Gastroesophageal sphincter (tissue), 4 donors: ENCODE measurements around the gene ZIC2. TPM values are rescaled to one million over a fixed set of nuclear protein-coding genes. Genes with fewer than 3 reads are reported as not detected.

Experiments
- ATAC-seq: fragments of 150-250 bp; one replicate; pipeline ENCODE4 v1.9.1; 2016; ENCODE audit warnings: mild to moderate bottlenecking, moderate library complexity
- H3K27ac ChIP-seq, 4 donors: fragments of 200-600 bp; sonication (generic) in 3 of 4; 1 replicate in 3 of 4; 2 replicates in 1 of 4; pipeline ENCODE4 v1.5.1; 2016 to 2019
- H3K27me3 ChIP-seq: fragments of 200-600 bp; sonication (generic); one replicate; pipeline ENCODE4 v1.5.1; 2019
- H3K36me3 ChIP-seq, 2 donors: fragments of 200-600 bp; sonication (generic); one replicate each; pipeline ENCODE4 v1.5.1; 2019; ENCODE audit warnings: control low read depth in 1 of 2
- H3K4me1 ChIP-seq, 3 donors: fragments of 200-600 bp; sonication (generic); 1 replicate in 2 of 3; 2 replicates in 1 of 3; pipeline ENCODE4 v1.5.1; 2016 to 2019; ENCODE audit warnings: control low read depth in 2 of 3
- H3K4me3 ChIP-seq, 2 donors: fragments of 200-600 bp; sonication (generic); one replicate each; pipeline ENCODE4 v1.5.1; 2019; ENCODE audit warnings: mild to moderate bottlenecking in 1 of 2, moderate library complexity in 1 of 2
- H3K9me3 ChIP-seq, 3 donors: fragments of 200-600 bp; sonication (generic); one replicate each; pipeline ENCODE4 v1.5.1; 2017 to 2019; ENCODE audit warnings: control low read depth in 2 of 3
- EP300 ChIP-seq: sonication (generic); formaldehyde crosslinking; IDR thresholded peaks from one replicate; pipeline ENCODE4 v1.6.1; 2017; ENCODE audit warnings: antibody characterized with exemption, mild to moderate bottlenecking
- POLR2A ChIP-seq, 2 donors: fragments of 450-650 bp; IDR thresholded peaks; one replicate each; pipeline ENCODE4 v1.6.1; 2017; ENCODE audit warnings: antibody characterized with exemption in 2 of 2, mild to moderate bottlenecking in 2 of 2, moderate library complexity in 1 of 2
- POLR2AphosphoS5 ChIP-seq: sonication (generic); formaldehyde crosslinking; IDR thresholded peaks from one replicate; pipeline ENCODE4 v1.6.1; 2017; ENCODE audit warnings: antibody characterized with exemption
- WGBS, 2 donors: methylation state at CpG; one replicate each; pipeline ENCODE4 v1.1.5; 2018; ENCODE audit warnings: low coverage in 1 of 2; 5-methylcytosine and 5-hydroxymethylcytosine counted together
- total RNA-seq, 4 donors: library from RNA; depleted of rRNA; stranded (reverse); fragments of >200 nt; gene quantifications; one replicate each; pipeline ENCODE4 v1.1.0, GENCODE V29; 2016
- TF ChIP-seq, protein P1 (sequence below), 4 experiments: fragments of 200-600 bp in 2 of 4; fragments of 450-650 bp in 2 of 4; sonication (generic) in 1 of 4; IDR thresholded peaks; one replicate each; pipeline ENCODE4 v1.5.1; 2017 to 2019; ENCODE audit warnings: antibody characterized with exemption in 4 of 4, mild to moderate bottlenecking in 2 of 4, moderate library complexity in 2 of 4

The ZIC2 gene
- total RNA-seq, 4 donors from 2014 or later, result not detected

DNA sequence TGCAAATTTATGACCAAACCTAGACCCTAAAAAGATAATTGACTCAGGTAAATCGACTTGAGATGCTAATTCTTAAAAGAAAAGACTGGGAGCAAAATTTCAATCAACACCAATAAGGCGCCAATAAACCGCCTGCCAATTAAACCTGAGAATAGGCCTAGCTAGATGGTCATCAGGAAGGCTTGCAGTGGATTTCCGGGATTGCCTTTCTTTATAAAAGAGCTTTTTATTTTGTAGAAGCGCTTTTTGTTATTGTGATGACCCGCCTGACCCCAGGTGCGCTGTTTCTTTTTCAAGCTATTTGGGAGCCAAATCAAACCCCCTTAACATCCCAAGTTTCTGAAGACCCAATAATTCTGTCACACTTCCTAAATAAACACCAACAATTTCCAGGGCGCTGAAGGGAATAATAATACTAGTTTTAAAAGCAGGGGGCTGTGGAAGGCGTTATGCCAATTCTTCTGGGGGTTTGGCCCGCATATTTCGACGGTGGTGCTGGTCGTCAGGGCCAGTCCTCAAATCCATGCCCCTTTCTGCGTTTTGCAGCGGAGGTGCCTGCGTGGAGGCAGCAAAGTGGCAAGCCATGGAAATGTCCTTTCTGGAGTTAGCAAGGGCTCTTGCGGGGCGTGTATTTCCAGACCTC is 7.2 kb upstream of the ZIC2 start:
- Histone ChIP-seq H3K4me1 (peaks cover 0 to 38% (median 20%) of the 10 kb centered on the region in 3 donors), H3K36me3 (no peaks in the 10 kb centered on the region), H3K27ac (no peak overlapping the region), H3K9me3 (peaks cover 0 to 3% (median 0%) of the 10 kb centered on the region in 3 donors), H3K27me3 (peaks cover 100% of the 10 kb centered on the region), H3K4me3 (no peak overlapping the region)
- no peak for ATAC-seq
- WGBS, 2 donors, result 13 to 15% methylated on average over 10 to 11 of the region's 18 CpGs
- TF ChIP-seq POLR2A (IDR thresholded peaks at IDR 0.05) (no peak), POLR2AphosphoS5 (no peak), EP300 (no peak)
- TF ChIP-seq, protein P1, sequence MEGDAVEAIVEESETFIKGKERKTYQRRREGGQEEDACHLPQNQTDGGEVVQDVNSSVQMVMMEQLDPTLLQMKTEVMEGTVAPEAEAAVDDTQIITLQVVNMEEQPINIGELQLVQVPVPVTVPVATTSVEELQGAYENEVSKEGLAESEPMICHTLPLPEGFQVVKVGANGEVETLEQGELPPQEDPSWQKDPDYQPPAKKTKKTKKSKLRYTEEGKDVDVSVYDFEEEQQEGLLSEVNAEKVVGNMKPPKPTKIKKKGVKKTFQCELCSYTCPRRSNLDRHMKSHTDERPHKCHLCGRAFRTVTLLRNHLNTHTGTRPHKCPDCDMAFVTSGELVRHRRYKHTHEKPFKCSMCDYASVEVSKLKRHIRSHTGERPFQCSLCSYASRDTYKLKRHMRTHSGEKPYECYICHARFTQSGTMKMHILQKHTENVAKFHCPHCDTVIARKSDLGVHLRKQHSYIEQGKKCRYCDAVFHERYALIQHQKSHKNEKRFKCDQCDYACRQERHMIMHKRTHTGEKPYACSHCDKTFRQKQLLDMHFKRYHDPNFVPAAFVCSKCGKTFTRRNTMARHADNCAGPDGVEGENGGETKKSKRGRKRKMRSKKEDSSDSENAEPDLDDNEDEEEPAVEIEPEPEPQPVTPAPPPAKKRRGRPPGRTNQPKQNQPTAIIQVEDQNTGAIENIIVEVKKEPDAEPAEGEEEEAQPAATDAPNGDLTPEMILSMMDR (IDR thresholded peaks at IDR 0.05), result no peak

DNA sequence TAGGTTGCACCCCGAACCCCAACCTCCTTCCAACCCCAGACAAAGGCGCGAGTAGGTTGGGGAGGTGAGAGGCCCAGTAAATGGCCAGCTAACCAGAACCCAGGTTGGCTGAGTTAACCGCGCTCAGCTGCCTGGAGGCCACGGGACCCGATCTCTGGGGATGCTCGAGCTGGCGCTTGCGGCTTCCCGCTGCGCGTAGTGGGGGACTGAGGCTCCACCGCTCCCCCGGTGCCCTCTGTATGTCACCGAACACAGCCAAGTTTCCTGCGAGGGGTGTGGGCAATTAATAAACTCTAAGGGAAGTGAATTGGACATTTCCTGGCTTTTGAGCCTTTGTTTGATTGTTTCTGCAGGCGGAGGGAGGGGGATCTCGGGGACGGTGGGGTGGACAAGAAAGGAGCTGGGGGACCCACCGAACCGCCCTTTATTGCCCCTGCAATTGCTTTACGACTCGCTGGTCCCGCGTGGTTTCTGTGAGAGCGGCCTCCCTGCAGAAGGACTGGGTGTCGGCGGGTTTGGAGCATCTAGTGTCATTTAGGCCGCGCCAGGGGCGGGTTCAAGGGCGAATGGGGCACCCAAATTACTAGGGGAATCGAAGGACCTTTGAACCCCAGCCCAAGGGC is 6.5 kb upstream of the ZIC2 start:
- H3K9me3 ChIP-seq, result peaks cover 0 to 3% (median 0%) of the 10 kb centered on the region in 3 donors
- 0% methylated on average over 1 to 10 of the region's 34 CpGs for WGBS, 2 donors
- no peak for ATAC-seq
- no peaks in the 10 kb centered on the region for H3K36me3 ChIP-seq
- H3K4me3 ChIP-seq, result no peak overlapping the region
- TF ChIP-seq POLR2AphosphoS5 (no peak), POLR2A (IDR thresholded peaks at IDR 0.05) (no peak), EP300 (no peak)
- TF ChIP-seq, protein P1 (IDR thresholded peaks at IDR 0.05), result no peak
- peaks cover 100% of the 10 kb centered on the region for H3K27me3 ChIP-seq
- peaks cover 0 to 38% (median 20%) of the 10 kb centered on the region in 3 donors for H3K4me1 ChIP-seq
- H3K27ac ChIP-seq, result no peak overlapping the region

DNA sequence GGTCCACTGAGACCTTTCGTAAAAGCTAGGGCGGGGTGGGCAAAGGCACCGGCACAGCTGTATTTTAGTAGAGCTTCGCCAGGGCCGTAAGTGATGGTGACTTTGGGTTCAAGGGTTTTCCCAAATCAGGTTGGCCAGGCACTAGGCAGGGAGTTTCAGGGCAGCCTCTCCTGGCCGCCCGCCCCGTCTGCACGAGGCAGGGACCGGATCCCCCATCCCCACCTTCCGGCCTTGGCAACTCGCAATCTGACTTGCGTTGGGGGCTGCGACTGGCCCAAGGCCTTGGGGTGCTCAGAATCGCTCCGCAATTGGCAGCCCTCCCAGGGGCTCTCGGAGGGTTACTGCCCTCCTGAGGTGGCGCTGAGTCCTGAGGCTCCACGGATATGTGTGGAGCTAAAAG is 6.0 kb upstream of the ZIC2 start:
- peaks cover 100% of the 10 kb centered on the region for H3K27me3 ChIP-seq
- WGBS, 2 donors, result 15 to 45% methylated on average over 5 to 11 of the region's 19 CpGs

DNA sequence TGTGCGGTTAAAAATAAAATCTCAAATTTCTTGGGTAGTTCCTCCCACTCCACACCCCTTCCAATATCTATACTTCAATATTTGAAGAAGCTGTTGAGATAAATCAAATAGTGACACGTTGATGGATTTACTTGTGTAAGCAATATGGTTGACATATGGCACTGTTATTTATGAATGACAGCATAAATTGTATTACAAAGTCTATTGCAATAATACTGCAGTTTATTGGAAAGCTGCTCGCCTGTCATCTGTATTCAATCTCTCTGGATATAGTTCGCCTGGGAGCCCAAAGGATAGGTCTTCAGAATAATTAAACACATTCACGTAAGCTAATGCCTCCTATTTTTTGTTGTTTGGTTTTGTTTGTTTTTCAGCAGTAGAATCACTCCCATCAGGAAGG is 5.0 kb upstream of the ZIC2 start:
- peaks cover 0 to 40% (median 25%) of the 10 kb centered on the region in 3 donors for H3K4me1 ChIP-seq
- H3K27me3 ChIP-seq, result peaks cover 100% of the 10 kb centered on the region
- no peak overlapping the region for H3K4me3 ChIP-seq
- TF ChIP-seq EP300 (no peak), POLR2AphosphoS5 (no peak), POLR2A (IDR thresholded peaks at IDR 0.05) (no peak)
- TF ChIP-seq, protein P1 (IDR thresholded peaks at IDR 0.05), result no peak
- no peak for ATAC-seq
- peaks cover 0 to 3% (median 0%) of the 10 kb centered on the region in 3 donors for H3K9me3 ChIP-seq
- H3K27ac ChIP-seq, result no peak overlapping the region
- H3K36me3 ChIP-seq, result no peaks in the 10 kb centered on the region
- 71 to 84% methylated on average over 5 of the region's 5 CpGs for WGBS, 2 donors

More for the DNA sequence above, 6.0 kb upstream of the ZIC2 start:
- peaks cover 0 to 40% (median 24%) of the 10 kb centered on the region in 3 donors for H3K4me1 ChIP-seq
- TF ChIP-seq POLR2AphosphoS5 (no peak), EP300 (no peak), POLR2A (IDR thresholded peaks at IDR 0.05) (no peak)
- TF ChIP-seq, protein P1 (IDR thresholded peaks at IDR 0.05), result no peak
- H3K36me3 ChIP-seq, result no peaks in the 10 kb centered on the region
- ATAC-seq, result no peak
- H3K4me3 ChIP-seq, result no peak overlapping the region
- H3K9me3 ChIP-seq, result peaks cover 0 to 3% (median 0%) of the 10 kb centered on the region in 3 donors
- H3K27ac ChIP-seq, result no peak overlapping the region
